Left colon (tissue), 2 donors: ENCODE measurements around the gene TNP2. TPM values are rescaled to one million over a fixed set of nuclear protein-coding genes. Genes with fewer than 3 reads are reported as not detected.

ENCODE experiments used
- ATAC-seq: fragments of 200-7000 bp; cut with Tn5 transposase; one replicate; pipeline ENCODE4 v1.9.1; 2020; ENCODE audit warnings: mild to moderate bottlenecking, moderate library complexity
- DNase-seq, 2 donors: peaks; one replicate each; pipeline ENCODE4 v3.0.0-alpha.2; 2020
- intact Hi-C, 2 donors: fragments of 100-400 bp; cut with DNase I in 1 of 2; cut with micrococcal nuclease in 1 of 2; formaldehyde crosslinking; loops; one replicate each; pipeline versions ENCODE4 v1.11.2 to v1.14.0; 2022; cut with DNase I, micrococcal nuclease
- total RNA-seq, 2 donors: library from RNA; stranded (reverse); fragmentation: NEBNext Ultra II Directional; extraction: Animal tissue kit (Norgen Biotek cat#: 25700); gene quantifications; one replicate each; pipeline ENCODE4 v1.2.1, GENCODE V29; 2021
- donor health status: DM: no; HTN: no; CAD: no.
- donor health status: DM: yes; HTN: yes; CAD: no.

TNP2 gene
- total RNA-seq, 2 donors from 2014 or later, result not detected

- ATAC-seq, result no peak
- intact Hi-C loops, result no loop called here
- no peak for DNase-seq
Measured at GRCh38 chr16:11280616-11281522, 11.7 kb upstream of the TNP2 start, which contains the start of gene PRM1. Gene PRM1, minus strand, starts transcription at chr16:11281330. Its CDS starts 92 bp downstream, at chr16:11281238.

- no peak for DNase-seq
- ATAC-seq, result peak; percentile 34
Measured at GRCh38 chr16:11278681-11279628, 9.8 kb upstream of the TNP2 start.

GRCh38 chr16:11277607-11278337, 8.6 kb upstream of the TNP2 start:
- intact Hi-C loops, result no loop called here
- DNase-seq, result no peak

More at GRCh38 chr16:11278681-11279628, 9.8 kb upstream of the TNP2 start:
- intact Hi-C loops, result no loop called here

GRCh38 chr16:11276896-11277593, 7.9 kb upstream of the TNP2 start:
- intact Hi-C loops, result no loop called here
- no peak for ATAC-seq
- no peak for DNase-seq

More at GRCh38 chr16:11277607-11278337, 8.6 kb upstream of the TNP2 start:
- no peak for ATAC-seq

GRCh38 chr16:11276143-11276895, 7.2 kb upstream of the TNP2 start, which contains the start of gene PRM2:
Gene PRM2, minus strand, starts transcription at chr16:11276480. Its CDS starts 110 bp downstream, at chr16:11276370.
- intact Hi-C loops, result no loop called here
- no peak for ATAC-seq
- DNase-seq, result no peak

GRCh38 chr16:11274964-11275363, 5.8 kb upstream of the TNP2 start:
- intact Hi-C loops, result no loop called here
- no peak for DNase-seq
- ATAC-seq, result no peak

- intact Hi-C loops, result no loop called here
- DNase-seq (no peak), ATAC-seq (no peak)
Measured at GRCh38 chr16:11273721-11274324, 4.7 kb upstream of the TNP2 start.

GRCh38 chr16:11272921-11273720, 4.0 kb upstream of the TNP2 start, which contains the start of gene PRM3:
Gene PRM3, minus strand, starts transcription at chr16:11273629. Its CDS starts 34 bp downstream, at chr16:11273595.
- DNase-seq, result no peak
- no peak for ATAC-seq
- intact Hi-C loops, result no loop called here

GRCh38 chr16:11272484-11272883, 3.4 kb upstream of the TNP2 start:
- DNase-seq, result no peak
- no peak for ATAC-seq
- intact Hi-C loops, result no loop called here

- ATAC-seq, result no peak
- no peak for DNase-seq
- intact Hi-C loops, result no loop called here
Measured at GRCh38 chr16:11271610-11272009, 2.5 kb upstream of the TNP2 start.

- intact Hi-C loops, result no loop called here
- DNase-seq, result no peak
- no peak for ATAC-seq
Measured at GRCh38 chr16:11270602-11271162, 1.6 kb upstream of the TNP2 start.

GRCh38 chr16:11265124-11265523, 4.0 kb downstream of the TNP2 start:
- intact Hi-C loops, result no loop called here
- no peak for ATAC-seq
- no peak for DNase-seq

- intact Hi-C loops, result no loop called here
- peak; percentile 86 for ATAC-seq
- DNase-seq, result peak in 1 of 2 donors; percentile 46
Measured at GRCh38 chr16:11264155-11264832, 4.8 kb downstream of the TNP2 start.

- peak; percentile 6 for ATAC-seq
- intact Hi-C loops, result no loop called here
- DNase-seq, result no peak
Measured at GRCh38 chr16:11263737-11264136, 5.4 kb downstream of the TNP2 start.

GRCh38 chr16:11262915-11263314, 6.2 kb downstream of the TNP2 start:
- ATAC-seq (peak; percentile 64), DNase-seq (peak; percentile 52 to 53)
- intact Hi-C loops, result no loop called here
